Rectal smooth muscle tissue (tissue), 1 donor: Measurements from ENCODE around the gene ZNF616.

Experiments
- H3K27ac ChIP-seq: one replicate; pipeline ENCODE4 v1.7.0; 2013; ENCODE audit warnings: low read depth, low read length, inconsistent platforms
- H3K27me3 ChIP-seq: one replicate; pipeline ENCODE4 v1.7.0; 2013; ENCODE audit warnings: low read length; ENCODE audit not compliant: control insufficient read depth, insufficient read depth
- H3K36me3 ChIP-seq: one replicate; pipeline ENCODE4 v1.7.0; 2013; ENCODE audit warnings: low read length; ENCODE audit not compliant: control insufficient read depth, insufficient read depth
- H3K4me1 ChIP-seq: one replicate; pipeline ENCODE4 v1.7.0; 2013; ENCODE audit warnings: low read length; ENCODE audit not compliant: control insufficient read depth, insufficient read depth
- H3K4me3 ChIP-seq: one replicate; pipeline ENCODE4 v1.7.0; 2013; ENCODE audit warnings: low read length
- H3K9ac ChIP-seq: one replicate; pipeline ENCODE4 v1.7.0; 2013; ENCODE audit warnings: low read length

The ZNF616 gene

DNA sequence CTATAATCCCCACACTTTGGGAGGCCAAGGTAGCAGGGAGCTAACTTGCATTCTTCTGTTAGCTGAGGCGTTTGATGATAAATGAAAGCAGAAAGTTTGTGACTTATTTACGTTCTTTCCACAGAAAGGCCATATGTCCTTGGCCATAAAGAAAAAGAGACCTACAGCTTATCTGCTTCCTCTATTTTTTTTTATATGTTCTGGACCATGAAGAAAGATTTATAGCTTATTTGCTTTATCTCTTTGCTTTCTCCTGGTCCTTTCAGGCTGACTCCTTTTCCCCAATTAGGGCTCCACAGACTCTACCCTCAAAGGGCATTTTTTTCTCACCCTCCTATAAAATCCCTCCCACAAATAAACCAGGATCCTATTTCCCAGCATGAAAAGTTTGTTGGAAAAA is 1.5 kb upstream of the ZNF616 start:
- H3K36me3 ChIP-seq: no peaks in the 10 kb centered on the region
- peaks cover 12% of the 10 kb centered on the region for H3K4me1 ChIP-seq
- no peaks in the 10 kb centered on the region for H3K27me3 ChIP-seq
- no peak overlapping the region for H3K27ac ChIP-seq
- no peak overlapping the region for H3K4me3 ChIP-seq
- no peak overlapping the region for H3K9ac ChIP-seq

DNA sequence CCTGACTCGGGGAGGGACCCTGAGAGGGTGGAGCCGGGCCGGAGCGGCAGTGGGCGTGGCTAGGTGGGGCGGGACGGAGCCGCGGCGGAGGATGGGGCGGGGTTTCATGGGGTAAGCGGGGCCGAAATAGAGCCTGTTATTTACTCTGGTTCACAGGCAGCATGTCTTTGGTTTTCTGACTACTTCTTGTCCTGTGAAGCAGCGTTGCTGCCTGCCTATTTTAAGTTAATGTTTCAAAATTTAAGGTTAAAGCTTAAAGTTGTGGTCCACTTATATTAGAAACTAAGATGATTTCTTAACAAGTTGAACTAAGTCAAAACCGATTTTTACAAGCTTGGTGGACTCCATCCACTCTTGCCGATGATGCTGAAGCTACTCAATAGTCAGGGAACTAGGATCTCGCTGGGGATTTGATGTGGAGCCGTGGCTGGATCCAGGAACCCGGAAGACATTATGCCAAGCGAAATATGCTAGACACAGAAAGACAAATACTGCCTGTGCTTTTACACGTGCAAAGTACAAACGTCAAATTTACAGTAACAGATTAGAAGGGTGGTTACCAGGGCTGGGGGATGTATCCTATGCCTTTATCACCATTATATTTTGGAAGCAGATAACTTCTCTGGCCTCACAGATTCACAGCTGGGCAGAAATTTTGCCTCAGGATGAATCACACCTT is 433 bp upstream of the ZNF616 start:
- Histone ChIP-seq H3K4me3 (peak overlapping the region; percentile 55), H3K4me1 (peaks cover 12% of the 10 kb centered on the region), H3K9ac (no peak overlapping the region), H3K27ac (peak overlapping the region; percentile 81), H3K27me3 (no peaks in the 10 kb centered on the region), H3K36me3 (no peaks in the 10 kb centered on the region)

DNA sequence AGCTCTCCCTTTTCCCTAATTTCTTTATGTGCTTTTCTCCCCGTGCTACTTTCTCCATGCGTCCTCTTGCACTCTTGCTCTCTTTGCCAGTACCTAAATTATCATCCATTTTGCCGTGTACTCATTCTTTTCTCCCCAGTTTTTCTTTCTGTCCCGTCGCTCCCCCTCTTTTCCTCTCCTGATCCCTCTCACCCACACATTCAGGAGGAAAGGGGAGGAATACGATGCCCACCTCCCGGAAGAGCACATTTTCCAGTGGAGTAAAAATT is 821 bp downstream of the ZNF616 start:
- Histone ChIP-seq H3K27me3 (no peaks in the 10 kb centered on the region), H3K36me3 (no peaks in the 10 kb centered on the region), H3K4me3 (peak overlapping the region; percentile 98), H3K4me1 (peaks cover 12% of the 10 kb centered on the region), H3K27ac (peak overlapping the region; percentile 91), H3K9ac (peak overlapping the region; percentile 66)

DNA sequence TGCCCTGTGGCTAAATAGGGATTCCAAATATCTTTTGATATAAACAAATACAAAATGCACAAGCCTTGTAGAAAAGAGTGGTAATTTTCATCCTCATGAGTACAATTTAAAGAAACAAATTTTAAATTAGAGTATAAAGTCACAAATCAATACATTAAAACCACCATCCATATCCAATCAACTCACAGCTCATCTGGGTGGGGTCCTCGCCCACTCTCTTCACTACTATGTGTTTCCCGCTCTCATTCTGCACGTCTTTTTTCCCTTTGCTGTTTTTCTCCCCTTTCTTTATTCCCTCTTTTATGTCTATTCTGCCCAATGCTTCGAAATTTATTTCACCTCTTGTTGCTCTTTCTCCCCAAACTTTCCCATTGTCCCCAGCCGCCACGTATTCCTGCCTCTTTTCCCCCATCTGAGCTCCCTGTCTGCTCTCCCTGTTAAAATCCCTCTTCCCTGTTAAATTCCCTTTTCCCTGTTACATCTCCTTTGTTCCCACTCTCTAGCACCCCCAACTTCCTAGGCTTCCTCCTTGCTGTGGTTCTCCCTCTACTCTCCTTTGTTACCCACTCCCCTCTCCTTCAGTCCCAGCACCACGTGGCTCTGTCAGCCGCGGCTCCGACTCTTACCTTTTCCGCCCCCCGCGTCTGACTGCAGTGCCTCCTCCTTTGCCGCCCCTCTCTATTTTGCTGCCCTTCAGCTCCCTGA is 1.3 kb downstream of the ZNF616 start:
- H3K9ac ChIP-seq: peak overlapping the region; percentile 66
- peaks cover 12% of the 10 kb centered on the region for H3K4me1 ChIP-seq
- H3K36me3 ChIP-seq: no peaks in the 10 kb centered on the region
- H3K4me3 ChIP-seq: peak overlapping the region; percentile 98
- H3K27ac ChIP-seq: peak overlapping the region; percentile 91
- no peaks in the 10 kb centered on the region for H3K27me3 ChIP-seq

DNA sequence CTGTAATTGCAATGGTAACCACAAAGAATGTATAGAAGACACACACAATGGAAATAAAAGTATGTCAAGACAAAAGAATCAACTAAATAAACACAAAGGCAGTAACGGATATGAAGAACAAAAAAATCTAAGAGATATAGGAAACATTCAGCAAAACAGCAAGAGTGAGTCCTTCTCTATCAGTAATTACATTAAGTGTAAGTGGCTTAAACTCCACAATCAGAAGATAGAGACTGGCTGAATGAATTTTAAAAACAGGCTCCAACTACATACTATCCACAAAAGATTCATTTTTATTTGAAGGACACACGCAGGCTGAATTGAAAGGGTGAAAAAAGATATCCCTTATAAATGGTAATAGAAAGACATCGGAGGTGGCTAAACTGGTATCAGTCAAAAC is 19.5 kb downstream of the ZNF616 start:
- peaks cover 50% of the 10 kb centered on the region for H3K36me3 ChIP-seq
- H3K4me3 ChIP-seq: no peak overlapping the region
- no peak overlapping the region for H3K27ac ChIP-seq
- H3K27me3 ChIP-seq: no peaks in the 10 kb centered on the region
- H3K4me1 ChIP-seq: no peaks in the 10 kb centered on the region
- H3K9ac ChIP-seq: no peak overlapping the region

DNA sequence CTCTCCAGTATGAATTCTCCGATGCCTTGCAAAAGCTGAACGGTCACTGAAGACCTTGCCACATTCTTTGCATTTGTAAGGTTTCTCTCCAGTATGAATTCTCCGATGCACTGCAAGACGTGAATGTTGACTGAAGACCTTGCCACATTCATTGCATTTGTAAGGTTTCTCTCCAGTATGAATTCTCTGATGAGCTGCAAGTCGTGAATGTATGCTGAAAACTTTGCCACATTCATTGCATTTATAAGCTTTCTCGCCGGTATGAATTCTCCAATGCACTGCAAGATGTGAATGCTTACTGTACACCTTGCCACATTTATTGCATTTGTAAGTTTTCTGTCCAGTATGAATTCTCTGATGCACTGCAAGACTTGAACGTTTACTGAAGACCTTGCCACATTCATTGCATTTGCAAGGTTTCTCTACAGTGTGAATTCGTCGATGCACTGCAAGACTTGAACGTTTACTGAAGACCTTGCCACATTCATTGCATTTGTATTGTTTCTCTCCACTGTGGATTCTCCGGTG is 24.1 kb downstream of the ZNF616 start:
- Histone ChIP-seq H3K36me3 (peaks cover 36% of the 10 kb centered on the region), H3K4me3 (peak overlapping the region; percentile 35)

DNA sequence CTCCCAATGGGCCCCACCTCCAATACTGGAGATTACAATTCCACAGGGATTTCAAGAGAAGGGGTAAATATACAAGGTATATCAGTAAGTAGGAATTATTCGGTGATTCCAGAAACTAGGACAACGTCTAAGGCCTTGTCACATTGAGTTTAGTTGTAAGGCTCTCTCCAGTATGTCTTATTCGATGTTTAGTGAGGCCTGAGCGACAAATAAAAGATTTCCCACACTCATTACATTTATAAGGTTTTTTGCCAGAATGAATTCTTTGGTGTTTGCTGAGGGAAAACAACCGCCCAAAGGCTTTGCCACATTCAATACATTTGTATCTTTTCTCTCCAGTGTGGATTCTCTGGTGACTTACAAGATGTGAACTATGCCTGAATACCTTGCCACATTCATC is 25.0 kb downstream of the ZNF616 start:
- H3K9ac ChIP-seq: no peak overlapping the region
- H3K27me3 ChIP-seq: no peaks in the 10 kb centered on the region
- H3K27ac ChIP-seq: no peak overlapping the region
- no peak overlapping the region for H3K4me3 ChIP-seq
- no peaks in the 10 kb centered on the region for H3K4me1 ChIP-seq
- H3K36me3 ChIP-seq: peaks cover 36% of the 10 kb centered on the region

More for the DNA sequence above, 24.1 kb downstream of the ZNF616 start:
- no peaks in the 10 kb centered on the region for H3K4me1 ChIP-seq
- H3K9ac ChIP-seq: no peak overlapping the region
- no peak overlapping the region for H3K27ac ChIP-seq
- no peaks in the 10 kb centered on the region for H3K27me3 ChIP-seq

DNA sequence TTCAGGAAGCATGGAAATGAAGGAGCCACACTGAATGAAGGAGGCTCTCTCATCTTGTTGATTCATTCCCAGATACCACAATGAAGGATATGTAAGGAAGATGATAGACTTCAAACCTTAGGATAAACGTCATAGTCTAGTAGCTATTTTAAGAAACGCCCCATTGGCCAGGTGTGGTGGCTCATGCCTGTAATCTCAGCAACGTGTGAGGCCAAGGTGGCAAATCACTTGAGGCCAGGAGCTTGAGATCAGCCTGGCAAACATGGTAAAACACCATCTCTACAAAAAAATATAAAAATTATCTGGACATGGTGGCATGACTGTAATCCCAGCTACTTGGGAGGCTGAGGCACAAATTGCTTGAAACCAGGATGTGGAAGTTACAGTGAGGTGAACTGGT is 27.1 kb downstream of the ZNF616 start:
- Histone ChIP-seq H3K36me3 (peaks cover 18% of the 10 kb centered on the region), H3K4me1 (no peaks in the 10 kb centered on the region), H3K9ac (no peak overlapping the region), H3K27ac (no peak overlapping the region), H3K4me3 (no peak overlapping the region), H3K27me3 (no peaks in the 10 kb centered on the region)

DNA sequence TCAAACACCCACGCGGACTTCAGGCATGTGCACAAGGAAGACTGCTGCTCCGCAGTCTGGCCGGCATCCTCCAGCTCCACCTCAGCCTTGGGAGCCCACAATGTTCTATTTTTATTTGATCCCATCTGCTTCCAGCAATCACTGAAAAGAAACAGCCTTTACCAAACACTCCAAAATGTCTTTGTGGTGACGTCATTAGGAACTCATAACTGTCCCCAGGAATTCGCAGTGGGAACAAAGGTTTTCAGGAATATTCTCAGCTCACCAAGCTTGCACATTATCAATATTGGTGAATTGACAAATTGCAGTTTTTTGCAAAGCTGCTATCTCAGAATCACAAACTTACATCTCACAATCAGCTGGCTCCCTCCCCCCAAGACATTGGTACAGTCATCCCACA is 29.0 kb downstream of the ZNF616 start:
- no peaks in the 10 kb centered on the region for H3K4me1 ChIP-seq
- no peak overlapping the region for H3K27ac ChIP-seq
- H3K36me3 ChIP-seq: peaks cover 8% of the 10 kb centered on the region
- H3K4me3 ChIP-seq: no peak overlapping the region
- H3K9ac ChIP-seq: no peak overlapping the region
- H3K27me3 ChIP-seq: no peaks in the 10 kb centered on the region

DNA sequence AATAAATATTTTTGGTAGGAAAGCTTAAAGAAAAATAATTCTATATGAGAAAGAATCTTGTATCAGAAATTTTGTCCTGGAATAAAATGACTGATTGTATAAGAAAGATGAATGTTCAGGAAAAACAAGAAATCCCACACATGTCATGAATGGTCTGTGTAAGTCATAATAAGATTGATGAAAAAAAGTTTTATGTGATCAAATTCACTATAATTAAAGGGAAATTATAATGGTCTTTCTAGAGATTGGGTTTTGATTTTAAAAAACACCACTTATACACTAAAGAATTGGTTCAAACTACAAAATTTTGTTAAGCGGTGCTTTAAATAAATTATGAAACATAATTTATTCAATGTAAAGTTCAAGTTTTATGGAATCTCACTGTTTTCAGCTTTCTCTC is 37.0 kb downstream of the ZNF616 start:
- Histone ChIP-seq H3K4me1 (no peaks in the 10 kb centered on the region), H3K27ac (no peak overlapping the region), H3K36me3 (no peaks in the 10 kb centered on the region), H3K4me3 (no peak overlapping the region), H3K9ac (no peak overlapping the region), H3K27me3 (no peaks in the 10 kb centered on the region)

DNA sequence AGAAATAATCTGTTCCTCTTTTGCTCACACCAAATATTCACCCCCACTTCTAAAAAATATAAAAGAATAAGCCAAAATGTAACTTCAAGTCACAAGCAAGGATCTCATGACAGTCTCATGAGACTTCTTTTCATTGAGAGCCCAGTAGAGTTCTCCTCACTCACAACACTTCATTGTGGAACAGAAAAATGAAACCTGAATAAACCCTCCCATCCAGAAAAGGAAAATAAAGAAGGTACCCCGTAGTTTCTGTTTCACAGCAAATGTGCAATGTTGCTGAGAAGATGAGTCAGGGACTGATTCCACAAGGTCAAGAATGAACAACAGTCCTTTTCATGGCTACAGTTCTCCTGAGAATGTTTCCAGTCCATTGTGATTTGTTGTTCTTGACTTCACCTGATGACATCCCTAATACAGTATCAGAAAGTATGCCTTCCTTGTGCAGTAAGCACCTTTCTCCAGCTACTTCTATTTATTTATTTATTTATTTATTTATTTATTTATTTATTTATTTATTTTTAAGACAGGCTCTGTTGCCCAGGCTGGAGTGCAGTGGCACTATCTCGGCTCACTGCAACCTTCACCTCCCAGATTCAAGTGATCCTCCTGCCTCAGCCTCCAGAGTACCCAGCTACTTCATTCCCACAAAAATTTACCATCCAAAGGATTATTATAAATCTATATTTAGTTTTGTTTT is 37.7 kb downstream of the ZNF616 start:
- H3K27ac ChIP-seq: no peak overlapping the region
- H3K27me3 ChIP-seq: no peaks in the 10 kb centered on the region
- no peaks in the 10 kb centered on the region for H3K36me3 ChIP-seq
- H3K4me1 ChIP-seq: no peaks in the 10 kb centered on the region
- H3K4me3 ChIP-seq: no peak overlapping the region
- no peak overlapping the region for H3K9ac ChIP-seq

DNA sequence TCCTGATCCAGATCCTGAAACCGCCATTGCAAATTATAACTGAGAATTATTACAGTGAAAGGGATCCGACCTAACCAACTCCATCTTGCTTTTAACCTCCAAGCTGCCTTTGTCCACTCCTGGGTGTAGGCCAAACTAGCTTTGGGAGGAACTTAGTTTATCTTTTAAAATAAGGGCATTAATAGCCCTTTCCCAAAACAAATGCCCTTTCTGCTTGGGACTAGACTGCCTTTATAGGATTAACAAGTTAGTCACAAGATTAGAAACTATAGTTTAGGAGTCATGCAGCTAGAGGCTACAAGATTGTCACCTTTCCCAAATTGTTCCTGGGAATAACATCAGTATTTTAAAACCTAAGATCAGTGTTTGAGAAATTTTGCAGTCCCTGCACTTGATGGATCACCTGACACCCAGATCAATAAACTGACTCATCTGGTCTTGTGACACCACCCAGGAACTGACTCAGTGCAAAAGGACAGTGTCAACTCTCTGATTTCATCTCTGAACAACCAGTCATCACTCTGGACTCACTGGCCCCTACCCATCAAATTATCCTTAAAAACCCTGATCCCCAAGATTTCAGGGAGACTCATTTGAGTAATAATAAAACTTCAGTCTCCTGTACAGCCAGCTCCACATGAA is 40.1 kb downstream of the ZNF616 start:
- Histone ChIP-seq H3K36me3 (no peaks in the 10 kb centered on the region), H3K4me3 (no peak overlapping the region), H3K9ac (no peak overlapping the region), H3K4me1 (no peaks in the 10 kb centered on the region), H3K27me3 (no peaks in the 10 kb centered on the region), H3K27ac (no peak overlapping the region)
